ENCODE data around the gene RPL13A. TPM values are rescaled to one million over a fixed set of nuclear protein-coding genes. Genes with fewer than 3 reads are reported as not detected.

The RPL13A gene
- total and polyA plus RNA-seq, 12 donors: 1,171 to 2,740 (median 1,355) TPM

- WGBS, 2 donors: 65 to 66% methylated on average over 23 of the region's 23 CpGs
- peaks cover 12 to 74% (median 27%) of the 10 kb centered on the region in 9 donors for H3K36me3 ChIP-seq
Observed at GRCh38 chr19:49486710-49487276, 615 bp upstream of the RPL13A start.

GRCh38 chr19:49488046-49488862 lies 846 bp downstream of the RPL13A start:
- no peak for DNase-seq
- peaks cover 12 to 74% (median 39%) of the 10 kb centered on the region in 9 donors for H3K36me3 ChIP-seq
- WGBS, 2 donors: 1 to 2% methylated on average over 26 of the region's 26 CpGs
- H3K27me3 ChIP-seq: no peaks in the 10 kb centered on the region
- H3K4me1 ChIP-seq: peaks cover 15 to 37% (median 29%) of the 10 kb centered on the region in 9 donors
- intact Hi-C loops (cut with DNase I): no loop called here
- ATAC-seq: no peak
- peak overlapping the region; percentile 52 to 95 (median 90) for H3K27ac ChIP-seq
- H3K4me3 ChIP-seq: peak overlapping the region; percentile 74 to 99 (median 92)
- no peak for TF ChIP-seq CTCF (IDR thresholded peaks at IDR 0.05)
- no peaks in the 10 kb centered on the region for H3K9me3 ChIP-seq

More at GRCh38 chr19:49486710-49487276, 615 bp upstream of the RPL13A start:
- ATAC-seq: peak in 1 of 8 donors; percentile 1
- DNase-seq: no peak
- Histone ChIP-seq H3K27ac (peak overlapping the region; percentile 49 to 93 (median 81)), H3K4me1 (peaks cover 15 to 37% (median 29%) of the 10 kb centered on the region in 9 donors), H3K4me3 (peak overlapping the region in 6 of 10 donors; percentile 18 to 97 (median 84)), H3K27me3 (no peaks in the 10 kb centered on the region), H3K9me3 (no peaks in the 10 kb centered on the region)
- TF ChIP-seq CTCF (IDR thresholded peaks at IDR 0.05): peak in 1 of 9 donors; percentile 5
- intact Hi-C loops (cut with DNase I): loop anchor here in 2 of 10 donors (1.0 kb wide), 2 partner anchors 9 to 10 kb away; partner anchors contain the start of gene RPS11 (in 1 of the 2)

GRCh38 chr19:49488863-49489537 lies 1.6 kb downstream of the RPL13A start:
- peaks cover 12 to 70% (median 40%) of the 10 kb centered on the region in 9 donors for H3K36me3 ChIP-seq
- no peak for ATAC-seq

More at GRCh38 chr19:49488863-49489537, 1.6 kb downstream of the RPL13A start:
- H3K4me1 ChIP-seq: peaks cover 15 to 37% (median 29%) of the 10 kb centered on the region in 9 donors
- intact Hi-C loops (cut with DNase I): no loop called here
- H3K27me3 ChIP-seq: no peaks in the 10 kb centered on the region
- peak overlapping the region in 9 of 10 donors; percentile 85 to 95 (median 90) for H3K27ac ChIP-seq
- TF ChIP-seq CTCF (IDR thresholded peaks at IDR 0.05): no peak
- DNase-seq: no peak
- WGBS, 2 donors: 25 to 27% methylated on average over 15 of the region's 15 CpGs
- peak overlapping the region; percentile 74 to 99 (median 92) for H3K4me3 ChIP-seq
- no peaks in the 10 kb centered on the region for H3K9me3 ChIP-seq
